K562 (cell line): ENCODE measurements around the gene USP7. TPM values are rescaled to one million over a fixed set of nuclear protein-coding genes. Genes with fewer than 3 reads are reported as not detected.

Experiments used
- CBX1 ChIP-seq: sonication (generic); IDR thresholded peaks from 2 replicates; pipeline ENCODE4 v1.6.1; 2016; ENCODE audit warnings: antibody characterized with exemption, low read depth, mild to moderate bottlenecking
- CEBPB ChIP-seq: fragments of 450-650 bp; IDR thresholded peaks from 2 replicates; pipeline ENCODE4 v1.6.1; 2016; ENCODE audit warnings: missing genetic modification characterization, missing compliant biosample characterization
- E2F6 ChIP-seq, 2 experiments: IDR thresholded peaks; 2 replicates each; pipeline ENCODE4 v1.6.1; 2011; ENCODE audit warnings: borderline replicate concordance in 1 of 2, control low read depth in 1 of 2, low read depth in 1 of 2, low read length in 1 of 2, mild to moderate bottlenecking in 1 of 2, mixed read lengths in 1 of 2, moderate library complexity in 1 of 2; ENCODE audit not compliant: insufficient read depth in 1 of 2, insufficient read length in 1 of 2, poor library complexity in 1 of 2, severe bottlenecking in 1 of 2; ENCODE audit errors: extremely low read depth in 1 of 2
- EWSR1 ChIP-seq: fragments of 450-650 bp; IDR thresholded peaks from 2 replicates; pipeline ENCODE4 v1.6.1; 2018; ENCODE audit warnings: borderline replicate concordance, mild to moderate bottlenecking, low read depth, moderate library complexity; ENCODE audit not compliant: partially characterized antibody
- GATA2 ChIP-seq: sonication (generic); formaldehyde crosslinking; IDR thresholded peaks from 2 replicates; pipeline ENCODE4 v1.4.0; 2020; ENCODE audit warnings: mild to moderate bottlenecking, missing genetic modification reagents
- GTF2A2 ChIP-seq: IDR thresholded peaks from 2 replicates; pipeline ENCODE4 v1.6.1; 2016; ENCODE audit warnings: mild to moderate bottlenecking, missing genetic modification characterization, missing compliant biosample characterization
- HDAC1 ChIP-seq, 2 experiments: fragments of 450-650 bp; IDR thresholded peaks; 2 replicates each; pipeline ENCODE4 v1.6.1; 2016 to 2017; ENCODE audit warnings: inconsistent platforms in 1 of 2, mild to moderate bottlenecking in 1 of 2, moderate library complexity in 1 of 2
- HOXB6 ChIP-seq: fragments of 250-450 bp; sonication (Bioruptor Pico); IDR thresholded peaks from 2 replicates; pipeline ENCODE4 v1.5.1; 2022; ENCODE audit warnings: mild to moderate bottlenecking, borderline replicate concordance
- NEUROD1 ChIP-seq: fragments of 150-350 bp; IDR thresholded peaks from 2 replicates; pipeline ENCODE4 v1.6.1; 2014; ENCODE audit warnings: borderline replicate concordance, low read length, low read depth; ENCODE audit not compliant: partially characterized antibody
- NFIX ChIP-seq: fragments of 250-450 bp; sonication (Bioruptor Pico); IDR thresholded peaks from 2 replicates; pipeline ENCODE4 v1.4.0; 2020; ENCODE audit warnings: low read depth, mild to moderate bottlenecking, moderate library complexity
- POLR2A ChIP-seq: fragments of 450-650 bp; conservative IDR thresholded peaks from 2 replicates; pipeline ENCODE4 v1.6.1; 2016
- PTTG1 ChIP-seq: fragments of 450-650 bp; IDR thresholded peaks from 2 replicates; pipeline ENCODE4 v1.6.1; 2016; ENCODE audit warnings: low read depth, mild to moderate bottlenecking, missing genetic modification characterization, missing compliant biosample characterization
- RBM34 ChIP-seq: fragments of 200-400 bp; formaldehyde crosslinking; IDR thresholded peaks from 2 replicates; pipeline ENCODE4 v1.6.1; 2018; ENCODE audit warnings: low read length, borderline replicate concordance; ENCODE audit not compliant: insufficient read depth
- RCOR1 ChIP-seq, 2 experiments: IDR thresholded peaks; 2 replicates each; pipeline ENCODE4 v1.6.1; 2012; ENCODE audit warnings: low read depth in 2 of 2, low read length in 2 of 2, borderline replicate concordance in 1 of 2, improper control_type of control experiment in 1 of 2
- SPI1 ChIP-seq: IDR thresholded peaks from 2 replicates; pipeline ENCODE4 v1.6.1; 2011; ENCODE audit warnings: low read depth, low read length, control low read depth, borderline replicate concordance
- SREBF1 ChIP-seq: fragments of 150-350 bp; IDR thresholded peaks from 2 replicates; pipeline ENCODE4 v1.6.1; 2014; ENCODE audit warnings: antibody characterized with exemption, low read depth, low read length, borderline replicate concordance
- SRSF7 ChIP-seq: fragments of 200-400 bp; formaldehyde crosslinking; optimal IDR thresholded peaks from 2 replicates; pipeline ENCODE3; 2017; ENCODE audit warnings: mild to moderate bottlenecking, low read depth, low read length
- TRIM28 ChIP-seq: fragments of 450-650 bp; IDR thresholded peaks from 2 replicates; pipeline ENCODE4 v1.6.1; 2017
- ZFPM2 ChIP-seq: fragments of 250-450 bp; sonication (Bioruptor Pico); IDR thresholded peaks from 2 replicates; pipeline ENCODE4 v1.5.1; 2022; ENCODE audit warnings: mild to moderate bottlenecking
- ZNF143 ChIP-seq: sonication (generic); formaldehyde crosslinking; IDR thresholded peaks from 2 replicates; pipeline ENCODE4 v1.9.0; 2022; ENCODE audit warnings: mild to moderate bottlenecking, missing genetic modification reagents
- ZNF639 ChIP-seq, 2 experiments: fragments of 200-800 bp in 1 of 2; sonication (Bioruptor generic) in 1 of 2; sonication (generic) in 1 of 2; formaldehyde crosslinking in 1 of 2; IDR thresholded peaks in 1 of 2; conservative IDR thresholded peaks in 1 of 2; 2 replicates each; pipeline versions ENCODE4 v1.5.0 to v1.6.1; 2016 to 2020; ENCODE audit warnings: missing compliant biosample characterization in 1 of 2, missing genetic modification characterization in 1 of 2, missing genetic modification reagents in 1 of 2
- polyA plus RNA-seq, 8 experiments: library from polyadenylated mRNA; depleted of rRNA in 4 of 8; stranded (reverse) in 5 of 8; unstranded in 3 of 8; fragments of >200 nt; fragmentation: Nextera tagmentation in 2 of 8; fragmentation: Illumina TruSeq in 1 of 8; extraction: Ambion mirVana in 2 of 8; extraction: Trizol in 1 of 8; gene quantifications; 2 replicates each; pipeline versions ENCODE4 v1.2.1 to v1.2.3, GENCODE V29; 2011 to 2014; ENCODE audit warnings: inconsistent platforms in 1 of 8, missing spikeins in 1 of 8
- total RNA-seq, 7 experiments: library from RNA; depleted of rRNA in 6 of 7; stranded (reverse); fragments of >200 nt in 6 of 7; fragmentation: Illumina TruSeq in 2 of 7; extraction: Trizol in 2 of 7; gene quantifications; 2 replicates each; pipeline versions ENCODE4 v1.2.1 to v1.2.3, GENCODE V29; 2011 to 2021; ENCODE audit warnings: low replicate concordance in 1 of 7
- TF ChIP-seq, protein P1 (sequence below): sonication (generic); formaldehyde crosslinking; IDR thresholded peaks from 2 replicates; pipeline ENCODE4 v1.8.0; 2022; ENCODE audit warnings: mild to moderate bottlenecking, missing genetic modification reagents
- TF ChIP-seq, protein P2 (sequence below): fragments of 250-450 bp; sonication (Bioruptor Pico); IDR thresholded peaks from 2 replicates; pipeline ENCODE4 v1.5.0; 2020; ENCODE audit warnings: mild to moderate bottlenecking, borderline replicate concordance

Gene USP7
- total and polyA plus RNA-seq, 9 of the 15 experiments (the other 6 are each of a cell fraction or from before 2014, with no cell fraction given) = 17.1 to 145 (median 57.9) TPM

DNA sequence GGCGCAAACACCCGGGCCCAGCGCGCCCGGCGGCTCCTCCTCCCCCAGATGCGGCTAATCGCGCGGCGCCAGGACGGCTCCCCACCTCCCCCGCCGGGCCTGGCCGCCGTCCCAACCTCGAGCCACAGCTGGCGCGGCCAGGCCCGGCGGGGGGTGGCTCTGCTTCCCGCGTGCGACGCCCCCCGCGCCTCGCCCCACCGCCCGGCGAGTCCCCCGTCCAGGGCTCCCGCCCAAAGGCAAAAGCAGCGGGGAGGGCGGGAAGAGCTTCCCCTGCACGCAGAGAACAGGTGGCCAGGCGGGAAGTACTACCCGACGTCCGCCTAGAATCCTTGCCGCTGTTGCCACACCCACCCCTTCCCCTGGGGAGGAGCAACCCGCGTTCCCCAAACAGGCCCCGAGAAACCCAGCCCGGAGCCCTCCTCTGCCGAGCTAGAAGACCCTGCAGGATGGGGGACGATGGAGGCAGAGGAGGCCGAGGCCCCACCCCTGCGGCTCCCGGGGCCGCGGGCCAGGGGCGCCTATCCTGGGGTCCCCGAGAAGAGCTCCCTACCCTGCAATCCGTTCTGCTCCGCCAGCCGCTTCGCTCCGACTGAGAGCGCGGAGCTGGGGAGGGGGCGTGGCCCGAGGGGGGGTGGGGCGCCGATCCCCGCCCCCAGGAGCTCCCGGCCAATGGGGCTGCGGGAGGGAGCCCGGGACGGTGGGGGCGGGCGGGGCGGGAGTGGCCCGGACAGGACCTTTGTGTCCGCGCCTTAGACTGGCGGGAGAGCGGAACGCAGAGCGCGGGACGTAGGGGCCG lies 95.1 kb downstream of the USP7 start, which contains the start of gene CARHSP1 (continued):
- TF ChIP-seq ZNF639 (CRISPR knock-in tag; conservative IDR thresholded peaks at IDR 0.05 in 1 of 2, IDR thresholded peaks at IDR 0.05 in 1 of 2) = peak in 1 of 2 experiments; percentile 75; a peak in 2 of 4 replicates
- TF ChIP-seq EWSR1 = no peak
- peak; percentile 93 to 98 for TF ChIP-seq E2F6 (IDR thresholded peaks at IDR 0.05; ENCODE audit: borderline replicate concordance in 1 of 2, extremely low read depth in 1 of 2, insufficient read depth in 1 of 2, insufficient read length in 1 of 2, low read depth in 1 of 2, low read length in 1 of 2, poor library complexity in 1 of 2, severe bottlenecking in 1 of 2)
- no peak for TF ChIP-seq GTF2A2 (tag)
- no peak for TF ChIP-seq ZNF143
- TF ChIP-seq POLR2A = peak; percentile 88
- no peak for TF ChIP-seq NEUROD1
- TF ChIP-seq, protein P1, sequence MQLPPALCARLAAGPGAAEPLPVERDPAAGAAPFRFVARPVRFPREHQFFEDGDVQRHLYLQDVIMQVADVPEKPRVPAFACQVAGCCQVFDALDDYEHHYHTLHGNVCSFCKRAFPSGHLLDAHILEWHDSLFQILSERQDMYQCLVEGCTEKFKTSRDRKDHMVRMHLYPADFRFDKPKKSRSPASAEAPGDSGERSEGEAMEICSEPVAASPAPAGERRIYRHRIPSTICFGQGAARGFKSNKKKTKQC (CRISPR knock-in tag) = peak; percentile 69
- no peak for TF ChIP-seq NFIX
- TF ChIP-seq HOXB6 (CRISPR knock-in tag) = no peak
- TF ChIP-seq RCOR1 (IDR thresholded peaks at IDR 0.05; ENCODE audit: borderline replicate concordance in 1 of 2, low read depth in 2 of 2, low read length in 2 of 2) = no peak
- no peak for TF ChIP-seq SPI1
- TF ChIP-seq CBX1 = 0 out of 2 replicates have a peak, but pooled peaks have one; percentile 13
- TF ChIP-seq CEBPB (tag) = no peak; the same call in 1 of the 2 replicates
- TF ChIP-seq SRSF7 = no peak
- TF ChIP-seq PTTG1 = no peak
- no peak for TF ChIP-seq SREBF1
- no peak for TF ChIP-seq ZFPM2 (CRISPR knock-in tag)
- TF ChIP-seq, protein P2, sequence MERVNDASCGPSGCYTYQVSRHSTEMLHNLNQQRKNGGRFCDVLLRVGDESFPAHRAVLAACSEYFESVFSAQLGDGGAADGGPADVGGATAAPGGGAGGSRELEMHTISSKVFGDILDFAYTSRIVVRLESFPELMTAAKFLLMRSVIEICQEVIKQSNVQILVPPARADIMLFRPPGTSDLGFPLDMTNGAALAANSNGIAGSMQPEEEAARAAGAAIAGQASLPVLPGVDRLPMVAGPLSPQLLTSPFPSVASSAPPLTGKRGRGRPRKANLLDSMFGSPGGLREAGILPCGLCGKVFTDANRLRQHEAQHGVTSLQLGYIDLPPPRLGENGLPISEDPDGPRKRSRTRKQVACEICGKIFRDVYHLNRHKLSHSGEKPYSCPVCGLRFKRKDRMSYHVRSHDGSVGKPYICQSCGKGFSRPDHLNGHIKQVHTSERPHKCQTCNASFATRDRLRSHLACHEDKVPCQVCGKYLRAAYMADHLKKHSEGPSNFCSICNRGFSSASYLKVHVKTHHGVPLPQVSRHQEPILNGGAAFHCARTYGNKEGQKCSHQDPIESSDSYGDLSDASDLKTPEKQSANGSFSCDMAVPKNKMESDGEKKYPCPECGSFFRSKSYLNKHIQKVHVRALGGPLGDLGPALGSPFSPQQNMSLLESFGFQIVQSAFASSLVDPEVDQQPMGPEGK = no peak
- no peak for TF ChIP-seq TRIM28
- TF ChIP-seq GATA2 = peak; percentile 19; the same call in 1 of the 2 replicates
- TF ChIP-seq HDAC1 (IDR thresholded peaks at IDR 0.05) = peak; percentile 70 to 93; a peak in 3 of 4 replicates
- TF ChIP-seq RBM34 = no peak
